HG03097 (cell line): ENCODE data around the gene DYSF.

ENCODE experiments used
- ATAC-seq: cut with Tn5 transposase; IDR thresholded peaks from one replicate; pipeline ENCODE4 v1.9.1; 2021; ENCODE audit not compliant: unreplicated experiment, low FRiP score

DYSF gene

DNA sequence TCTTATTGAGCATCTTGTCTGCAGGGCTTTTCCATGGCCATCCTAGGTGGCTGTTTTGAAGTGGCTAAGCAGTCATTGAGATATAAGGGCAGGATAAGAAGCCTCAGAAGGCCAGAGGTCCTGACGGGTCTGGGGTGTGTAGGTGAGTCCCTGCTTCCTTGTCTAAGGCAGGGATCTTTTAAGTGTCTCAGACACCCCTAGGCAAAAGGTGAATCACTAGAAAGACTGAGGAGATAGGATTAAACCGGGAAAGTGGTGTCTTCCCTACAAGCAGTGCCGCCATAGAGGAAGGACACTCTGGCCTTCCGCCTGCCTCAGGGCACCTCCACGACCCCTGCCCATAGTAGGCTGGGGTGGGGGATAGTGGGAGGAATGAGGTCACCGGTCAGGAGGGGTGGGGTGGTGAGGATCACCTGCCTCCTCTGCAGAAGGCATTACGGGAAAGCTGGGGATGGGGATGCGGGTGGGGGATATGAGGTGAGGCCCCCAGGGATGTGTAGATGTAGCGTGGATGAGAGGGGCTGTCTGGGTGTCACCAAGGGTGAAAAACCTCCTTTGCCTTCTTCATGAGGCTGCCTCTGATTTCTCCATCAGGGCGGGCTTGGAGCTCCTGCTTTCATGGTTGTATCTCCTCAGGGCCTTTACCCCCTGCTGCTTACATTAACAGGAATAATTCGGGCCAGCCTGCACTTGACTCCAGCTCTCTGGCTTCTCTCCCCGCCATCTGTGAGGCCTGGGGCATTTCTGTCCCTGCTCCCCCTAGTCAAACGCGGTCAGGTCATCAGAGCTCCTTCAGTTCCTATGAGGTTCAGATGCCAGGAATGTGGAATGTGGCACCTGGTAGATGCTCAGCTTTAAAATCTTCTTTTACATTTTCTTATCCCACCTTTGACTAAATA, 244.0 kb downstream of the DYSF start:
- ATAC-seq = no peak

DNA sequence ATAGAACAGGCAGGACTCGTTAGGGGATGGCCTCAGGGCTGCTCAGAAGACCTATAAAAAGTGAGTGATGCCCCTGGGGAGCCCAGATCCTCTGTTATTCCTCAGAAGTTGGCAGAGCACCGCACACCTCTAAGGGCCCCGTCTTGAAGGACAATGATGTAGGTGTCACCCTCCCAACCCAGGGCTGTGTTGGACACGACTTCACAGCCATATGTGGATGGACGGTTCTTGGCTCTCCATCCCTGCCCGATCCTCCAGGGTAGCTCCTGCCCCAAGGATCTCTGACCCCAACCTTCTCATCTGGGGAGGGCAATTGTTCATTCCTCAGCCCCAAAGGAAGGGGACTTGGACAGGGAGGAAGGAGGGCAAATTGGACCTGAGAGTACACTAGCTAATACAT, 246.1 kb downstream of the DYSF start:
- ATAC-seq = no peak

DNA sequence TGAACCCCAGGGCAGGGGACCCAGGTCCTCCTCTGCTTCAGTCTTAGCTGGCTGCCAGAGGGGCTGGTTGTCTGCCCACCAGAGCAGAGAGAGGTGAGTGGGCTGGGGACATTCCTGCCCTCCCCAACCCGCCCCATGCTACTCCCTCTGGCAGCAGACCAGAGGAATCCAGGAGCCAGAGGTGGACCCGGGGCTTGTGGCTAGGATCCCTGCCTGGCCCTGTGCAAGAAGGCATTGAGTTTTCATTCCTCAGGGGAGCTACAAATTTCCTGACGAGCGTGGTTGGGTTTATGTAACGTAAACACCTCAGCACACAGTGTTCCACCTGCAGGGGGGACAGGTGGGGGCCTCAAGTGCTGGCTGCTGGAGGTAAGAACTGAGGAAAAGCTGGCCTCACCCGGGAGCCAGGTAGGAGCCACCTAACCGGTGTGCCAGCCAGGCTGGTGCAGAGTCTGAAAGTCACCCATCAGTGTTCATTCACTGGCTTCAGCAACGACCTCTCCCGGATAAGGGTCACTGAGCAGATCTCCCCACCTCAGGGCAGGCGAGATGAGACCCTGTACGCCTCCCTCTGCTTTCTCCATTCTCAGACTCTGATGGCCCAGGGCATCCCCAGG, 246.8 kb downstream of the DYSF start:
- ATAC-seq = no peak

DNA sequence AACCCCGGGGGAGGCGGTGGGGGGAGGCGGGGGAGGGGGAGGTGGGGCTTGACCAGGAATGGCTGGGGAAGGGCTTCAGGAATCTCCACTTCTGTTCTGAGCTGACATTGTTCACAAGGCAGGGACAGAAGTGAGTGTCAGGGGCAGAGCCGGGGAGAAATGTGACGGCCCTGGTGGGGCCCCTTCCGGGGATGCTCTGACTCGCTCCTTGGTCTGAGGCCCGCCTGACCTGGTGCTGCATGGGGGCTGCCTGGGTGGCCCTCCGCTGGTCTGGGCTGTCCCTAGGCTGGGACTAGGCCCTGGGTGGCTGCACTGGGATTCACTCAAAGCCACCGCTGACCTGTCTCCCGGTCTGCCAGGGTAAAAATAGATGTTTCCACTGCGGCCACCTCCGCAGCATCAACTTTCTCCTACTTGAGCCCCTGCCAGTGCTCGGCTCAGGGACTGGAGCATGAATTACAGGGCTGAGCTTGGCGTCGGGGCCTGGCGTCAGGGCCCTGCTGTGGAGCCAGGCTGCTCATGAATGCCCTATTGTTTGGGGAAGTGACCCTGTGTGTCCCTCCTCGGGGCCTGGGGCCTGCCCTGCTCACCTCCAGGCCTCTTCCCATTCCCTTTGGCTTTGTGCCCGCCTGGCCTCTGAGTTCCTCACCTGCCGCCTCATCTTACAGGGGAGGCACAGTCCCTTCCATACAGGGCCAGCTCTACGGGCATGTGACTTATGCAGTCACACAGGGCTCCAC, 247.5 kb downstream of the DYSF start:
- no peak for ATAC-seq

DNA sequence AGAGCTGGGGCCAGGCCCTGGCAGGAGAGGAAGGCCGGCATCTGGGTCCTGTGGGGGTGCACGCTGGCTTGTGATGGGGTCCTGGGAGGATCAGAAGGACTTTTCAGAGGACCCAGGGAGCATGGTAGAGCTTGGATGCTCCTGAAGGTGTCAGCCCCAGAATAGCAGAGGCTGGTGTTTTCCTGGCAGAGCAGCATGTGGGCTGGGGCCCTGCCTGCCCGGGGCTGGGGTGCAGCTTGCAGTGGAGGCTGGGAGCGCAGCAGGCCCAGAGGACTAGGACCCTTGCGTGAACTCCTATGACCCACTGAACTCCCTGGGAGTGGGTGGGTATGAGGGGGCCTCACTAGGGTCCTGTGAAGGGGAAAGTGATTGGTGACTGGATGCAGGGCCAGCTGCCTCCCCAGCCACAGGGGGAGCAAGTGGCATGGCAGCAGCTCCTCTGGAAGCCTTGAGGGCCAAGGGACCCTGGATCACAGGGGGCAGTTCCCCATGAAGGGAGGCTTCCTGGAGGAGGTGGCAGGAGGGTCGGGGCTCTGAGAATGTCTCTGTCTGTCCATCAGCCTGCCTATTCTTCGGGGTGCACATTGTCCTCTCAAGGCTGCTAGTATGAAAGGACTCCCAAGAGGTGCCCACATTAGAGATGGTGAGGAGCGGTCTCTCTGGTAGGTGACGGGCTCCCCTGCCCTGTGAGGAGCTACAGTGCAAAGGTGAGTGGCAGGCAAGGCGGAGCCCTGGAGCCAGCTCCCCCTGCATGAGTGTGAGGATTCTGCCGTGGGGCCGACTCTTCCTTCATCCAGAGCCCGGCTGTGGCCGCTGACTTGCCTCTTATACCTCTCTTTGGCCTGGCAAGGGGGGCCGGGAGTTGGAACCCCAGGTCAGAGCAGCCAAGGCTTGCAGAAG, 249.0 kb downstream of the DYSF start:
- no peak for ATAC-seq

DNA sequence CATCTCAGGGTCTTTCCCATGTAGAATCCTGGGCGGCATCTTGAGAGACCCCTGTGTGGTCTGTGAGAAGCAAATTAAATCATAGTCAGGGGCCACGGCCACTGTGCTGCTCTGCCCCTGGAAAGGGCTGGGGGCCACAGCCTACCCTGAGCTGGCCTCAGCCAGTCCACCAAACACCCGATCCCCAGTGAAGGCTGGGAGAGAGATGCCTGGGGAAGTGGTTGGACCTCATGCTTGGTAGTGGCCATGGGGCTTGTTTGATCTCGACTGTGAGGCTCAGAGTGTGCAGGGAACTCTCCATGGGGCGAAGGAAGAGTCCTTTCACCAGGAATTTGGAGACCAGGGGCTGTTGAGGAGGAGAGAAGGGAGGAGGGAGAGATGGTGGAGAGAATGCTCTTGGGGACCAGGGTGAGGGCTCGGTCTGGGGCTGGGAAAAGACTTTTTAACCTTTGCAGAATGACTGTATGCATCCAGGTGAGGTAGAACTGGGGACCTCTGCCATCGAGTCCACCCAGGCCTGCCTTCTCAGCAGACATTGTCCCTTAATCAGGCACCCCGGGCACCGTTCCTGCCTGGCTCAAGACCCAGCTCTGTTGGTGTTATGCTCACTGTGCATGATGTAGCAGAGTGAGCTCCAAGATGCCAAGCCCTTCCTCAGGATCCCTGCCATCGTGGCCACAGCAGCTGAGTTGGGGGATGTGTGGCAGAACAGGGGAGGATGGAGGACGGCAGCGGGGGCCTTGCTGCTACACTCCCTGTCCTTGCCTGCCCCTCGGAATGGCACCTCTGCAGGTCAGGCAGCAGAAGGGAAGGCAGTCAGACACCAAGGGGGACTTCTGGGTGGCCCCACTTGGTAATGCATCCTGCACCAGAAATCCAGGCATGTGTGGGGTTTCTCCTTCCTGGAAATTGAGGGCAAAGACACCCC, 249.9 kb downstream of the DYSF start:
- no peak for ATAC-seq

DNA sequence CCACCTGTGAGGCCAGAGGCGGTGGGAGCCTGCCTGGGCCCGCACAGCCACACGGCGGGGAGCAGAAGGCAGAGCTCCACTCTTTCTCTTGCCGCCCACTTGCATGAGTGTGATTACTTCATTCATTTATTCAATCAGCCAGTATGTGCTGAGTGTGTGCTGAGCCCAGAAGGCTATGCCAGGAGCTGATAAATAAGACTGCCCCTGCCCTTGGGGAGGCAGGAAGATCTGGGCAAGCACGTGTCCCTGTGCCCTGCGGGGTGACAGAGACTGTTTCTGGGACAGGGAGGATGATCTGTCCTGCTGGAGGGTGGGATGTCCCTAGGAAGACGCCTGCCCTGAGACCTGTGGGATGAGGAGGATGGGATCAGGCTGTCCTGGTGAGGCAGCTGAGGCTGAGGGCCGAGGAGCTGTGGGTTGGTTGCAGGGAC, 250.8 kb downstream of the DYSF start:
- no peak for ATAC-seq

DNA sequence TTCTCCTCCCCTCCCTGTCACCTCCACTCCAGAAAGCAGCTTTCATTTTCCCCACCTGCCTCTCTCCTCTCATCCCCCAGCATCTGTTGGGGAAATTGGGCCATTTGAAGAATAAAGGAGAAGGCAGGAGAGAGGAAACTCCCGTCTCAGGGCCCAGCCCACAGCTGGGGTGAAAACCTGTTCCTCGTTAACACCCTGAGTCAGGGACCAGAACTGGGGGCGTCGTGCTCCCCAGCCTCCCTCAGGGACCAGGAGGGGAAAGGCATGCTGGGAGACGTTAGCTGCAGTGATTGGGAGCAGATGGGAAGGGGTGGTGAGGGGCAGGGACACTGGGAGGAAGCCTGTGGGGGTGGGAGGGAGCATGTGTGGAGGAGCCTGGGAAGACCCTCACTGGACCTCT, 251.3 kb downstream of the DYSF start:
- ATAC-seq = no peak

DNA sequence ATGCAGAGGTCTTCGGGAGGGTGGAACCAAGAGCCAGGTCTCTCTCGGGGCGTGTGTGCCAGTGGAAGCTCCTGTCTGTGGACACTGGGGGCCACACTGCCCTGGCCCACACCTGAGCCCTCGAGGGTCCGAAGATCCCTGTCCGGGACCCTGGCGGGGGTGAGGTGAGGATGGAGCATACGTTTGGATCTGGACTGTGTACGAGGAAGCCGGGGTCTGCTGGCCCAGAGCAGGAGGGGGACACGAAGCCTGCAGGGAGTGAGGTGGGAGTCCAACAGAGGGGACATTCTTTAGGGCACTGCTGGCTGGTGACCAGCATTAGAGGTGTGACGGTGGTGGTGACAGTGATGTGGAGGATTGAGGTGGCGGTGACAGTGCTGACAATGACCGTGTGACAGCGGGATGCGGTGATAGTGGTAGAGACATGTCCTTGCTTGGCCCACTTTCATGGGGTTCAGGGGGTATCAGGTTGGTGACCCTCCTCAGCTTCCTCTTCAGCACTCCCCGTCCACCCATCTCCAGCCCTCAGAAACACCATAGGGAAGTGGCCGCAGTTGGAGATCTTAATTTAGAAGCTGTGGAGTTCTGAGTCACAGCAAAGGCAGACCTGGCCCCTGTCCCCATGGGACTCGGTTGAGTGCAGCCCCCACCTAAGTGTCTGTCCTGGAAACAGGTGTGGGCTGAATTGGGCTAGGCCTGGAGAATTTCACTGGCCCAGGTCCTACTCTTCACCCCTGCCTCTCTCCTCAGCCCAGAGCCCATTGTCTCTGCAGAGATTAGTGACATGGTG, 252.0 kb downstream of the DYSF start:
- no peak for ATAC-seq

DNA sequence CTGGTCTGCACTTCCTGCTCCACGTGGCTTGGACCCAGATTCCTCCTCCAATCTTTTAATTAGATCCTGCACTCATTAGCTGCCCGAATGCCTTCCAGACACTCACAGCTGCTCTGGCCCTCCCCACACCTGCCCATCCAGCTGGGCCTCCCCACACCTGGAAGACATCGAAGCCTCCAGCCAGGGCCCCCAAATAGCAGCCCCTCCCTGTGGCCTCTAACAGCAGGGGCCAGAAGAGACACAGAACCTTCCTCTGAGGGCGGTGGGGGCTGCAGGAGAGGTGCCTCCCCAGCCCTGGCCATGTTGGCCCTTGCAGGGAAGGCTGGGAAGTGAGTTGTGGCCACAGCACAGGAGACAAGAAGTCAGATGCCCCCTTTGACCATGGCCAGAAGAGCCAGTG, 252.8 kb downstream of the DYSF start:
- ATAC-seq = no peak

DNA sequence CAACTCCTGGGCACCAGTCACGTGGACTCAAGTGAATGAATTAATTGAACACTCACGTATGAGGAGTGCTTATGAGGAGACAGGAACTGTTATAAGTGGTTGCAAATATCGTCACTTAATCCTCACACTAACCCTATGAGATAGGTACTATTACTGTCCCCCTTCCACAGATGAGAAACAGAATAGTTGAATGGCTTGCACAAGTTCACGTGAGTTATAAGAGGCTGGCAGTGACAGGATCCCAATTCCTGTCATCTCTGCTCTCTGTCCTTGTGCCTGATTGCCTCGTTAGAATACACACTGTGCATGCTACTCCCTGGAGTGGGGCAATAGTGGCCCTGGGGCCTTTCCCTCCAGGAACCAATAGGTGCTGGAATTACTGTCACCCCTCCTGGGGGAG, 253.5 kb downstream of the DYSF start:
- ATAC-seq = no peak

DNA sequence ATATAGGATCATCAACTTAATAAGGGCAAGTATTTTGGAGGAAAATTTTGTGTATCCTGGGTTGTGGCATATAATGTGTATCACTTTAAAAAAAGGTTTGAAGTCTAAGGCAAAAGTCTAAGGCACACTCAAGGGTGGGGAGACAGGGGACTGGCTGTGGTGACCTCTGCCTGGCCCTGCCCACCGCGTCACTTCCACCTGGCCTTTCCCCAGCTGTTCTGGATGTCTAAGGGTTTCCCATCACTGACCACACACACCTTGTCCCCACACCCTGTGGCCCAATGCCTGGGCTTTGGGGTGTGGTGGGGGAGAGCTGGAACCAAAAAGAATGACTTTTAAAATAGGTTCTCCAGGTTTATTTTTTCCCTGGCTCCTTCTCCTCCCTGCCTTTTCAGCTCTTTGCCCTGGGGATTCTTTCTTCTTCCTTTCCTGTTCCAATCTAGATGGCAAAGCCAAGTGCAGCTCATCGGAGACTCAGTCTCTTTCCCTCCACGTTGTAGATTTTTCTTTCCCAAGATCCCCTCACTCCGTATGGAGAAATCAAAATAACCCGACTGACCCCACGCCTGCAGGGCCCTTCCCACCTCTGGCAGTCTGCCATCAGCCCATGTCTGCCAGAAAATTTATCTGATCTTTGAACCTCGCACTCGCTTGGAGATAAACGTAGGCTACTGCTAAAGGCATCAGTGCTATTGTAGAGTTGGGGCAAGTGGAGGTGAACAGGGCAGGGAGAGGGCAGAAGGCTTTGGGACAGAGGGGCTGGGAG, 257.2 kb downstream of the DYSF start:
- ATAC-seq = no peak

DNA sequence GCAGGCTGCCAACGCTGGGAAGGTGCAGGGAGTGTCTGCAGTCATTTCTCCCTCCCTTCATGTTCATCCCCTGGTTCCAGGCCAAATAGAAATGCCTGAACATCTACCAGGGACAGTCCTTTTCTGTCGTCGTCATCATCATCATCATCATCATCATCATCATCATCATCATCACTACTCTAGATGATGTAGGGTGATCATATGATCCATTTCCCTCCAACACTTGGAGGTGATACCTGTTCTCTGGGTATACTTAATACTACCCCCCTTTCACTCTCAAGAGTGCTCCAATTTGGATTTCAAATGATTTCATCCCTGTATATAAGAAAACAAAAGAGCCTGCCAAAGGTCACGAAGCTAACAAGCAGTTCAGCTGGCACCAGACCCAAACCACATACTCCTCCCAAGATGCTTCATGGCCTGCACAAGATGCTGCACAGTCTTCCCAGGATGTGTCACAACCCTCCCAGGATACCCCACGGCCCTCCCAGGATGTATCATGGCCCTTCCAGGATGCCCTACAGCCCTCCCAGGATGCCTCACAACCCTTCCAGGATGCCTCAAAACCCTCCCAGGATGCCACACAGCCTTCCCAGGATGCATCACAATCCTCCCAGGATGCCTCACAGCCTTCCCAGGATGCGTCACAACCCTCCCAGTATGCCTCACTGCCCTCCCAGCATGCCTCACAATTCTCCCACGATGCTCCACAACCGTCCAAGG, 257.9 kb downstream of the DYSF start:
- ATAC-seq = no peak

DNA sequence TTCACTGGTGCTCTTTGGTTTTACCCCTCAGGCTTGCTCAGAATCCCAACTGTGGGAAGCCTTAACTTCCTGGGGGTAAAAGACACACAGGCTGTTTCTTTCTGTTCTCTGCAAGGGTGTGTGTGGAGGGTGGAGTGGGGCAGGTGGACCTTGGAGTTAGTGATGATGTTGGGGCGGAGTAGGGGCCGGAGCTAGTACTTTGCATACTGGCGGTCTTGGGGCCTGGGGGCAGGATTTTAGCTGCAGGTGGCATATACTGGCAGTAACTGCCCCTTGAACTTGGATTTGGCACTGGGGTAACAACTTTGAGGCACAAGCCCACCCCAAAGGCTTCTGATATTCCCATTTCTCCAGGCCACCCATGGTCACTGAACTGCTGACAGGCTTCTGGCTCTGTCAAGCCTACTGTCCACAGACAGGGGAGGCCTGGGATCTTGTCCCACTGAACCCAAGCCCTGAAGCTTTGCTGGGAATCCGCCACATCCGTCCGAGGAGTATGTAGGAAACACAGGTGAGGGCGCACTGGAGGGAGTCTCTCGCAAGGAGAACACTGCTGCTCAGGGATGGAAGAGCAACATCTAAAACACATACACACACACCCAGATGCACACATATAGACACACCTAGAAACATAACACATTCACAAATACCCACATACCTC, 258.9 kb downstream of the DYSF start:
- no peak for ATAC-seq

DNA sequence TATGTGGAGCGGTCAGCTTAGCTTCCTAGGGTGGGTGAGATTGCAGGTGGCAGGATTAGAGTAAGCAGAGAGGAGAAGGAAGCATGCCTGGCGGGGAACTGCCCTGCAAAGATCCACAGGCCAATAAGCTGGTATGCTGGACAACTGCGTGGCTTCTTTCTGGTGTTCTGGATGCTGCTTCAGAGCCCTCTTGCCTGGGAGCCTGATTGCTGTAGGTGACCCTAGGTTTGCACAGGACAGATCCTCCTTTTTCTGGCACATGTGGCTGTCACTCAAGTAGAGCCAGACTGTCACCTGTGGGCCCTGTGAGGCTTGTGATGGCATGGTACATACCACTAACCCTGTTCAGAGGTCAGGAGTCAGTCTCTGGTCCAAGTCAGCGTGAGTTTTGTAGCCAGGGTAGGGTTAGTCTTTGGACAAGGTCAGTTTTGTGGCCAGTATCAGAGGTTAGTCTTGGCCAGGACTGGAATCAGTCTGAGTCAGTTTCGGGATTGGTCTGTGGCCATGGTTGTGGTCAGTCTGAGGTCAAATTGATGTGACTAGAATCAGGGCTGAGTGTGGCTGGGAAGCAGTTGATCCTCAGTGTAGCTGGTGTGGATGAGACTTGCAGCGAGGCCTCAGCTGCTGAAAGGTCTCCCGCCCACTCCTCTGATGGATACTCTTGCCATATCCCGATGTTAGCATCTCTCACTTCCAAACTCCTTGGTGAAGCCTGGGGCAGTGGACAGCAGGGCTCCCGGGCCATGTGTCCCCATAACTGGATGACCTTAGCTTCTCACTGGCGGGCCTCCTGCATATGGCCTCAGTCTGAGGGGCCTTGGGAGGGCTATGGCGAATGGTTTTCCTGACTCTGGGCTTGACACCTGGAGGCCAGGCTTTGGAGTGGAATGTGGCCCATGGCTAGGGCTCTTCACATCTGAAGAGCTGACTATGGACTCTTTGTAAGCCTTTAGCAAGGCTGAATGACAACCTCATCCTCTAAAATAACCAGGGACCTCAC, 260.5 kb downstream of the DYSF start:
- ATAC-seq = no peak
